Renal cortical epithelial cell (primary cell): Measurements from ENCODE around the gene CHKA. TPM values are rescaled to one million over a fixed set of nuclear protein-coding genes. Genes with fewer than 3 reads are reported as not detected.
A peak's percentile ranks its signal among the peaks of the same experiment; 100 is the strongest.

Source experiments
- DNase-seq: peaks from one replicate; pipeline ENCODE4 v3.0.0-alpha.2; 2011; ENCODE audit warnings: low read depth
- total RNA-seq: library from RNA; depleted of rRNA; stranded (reverse); fragments of >200 nt; gene quantifications from 2 replicates; pipeline ENCODE4 v1.2.3, GENCODE V29; 2014

CHKA gene
- total RNA-seq, 1 donor from 2014 or later, result 23.6 TPM

DNA sequence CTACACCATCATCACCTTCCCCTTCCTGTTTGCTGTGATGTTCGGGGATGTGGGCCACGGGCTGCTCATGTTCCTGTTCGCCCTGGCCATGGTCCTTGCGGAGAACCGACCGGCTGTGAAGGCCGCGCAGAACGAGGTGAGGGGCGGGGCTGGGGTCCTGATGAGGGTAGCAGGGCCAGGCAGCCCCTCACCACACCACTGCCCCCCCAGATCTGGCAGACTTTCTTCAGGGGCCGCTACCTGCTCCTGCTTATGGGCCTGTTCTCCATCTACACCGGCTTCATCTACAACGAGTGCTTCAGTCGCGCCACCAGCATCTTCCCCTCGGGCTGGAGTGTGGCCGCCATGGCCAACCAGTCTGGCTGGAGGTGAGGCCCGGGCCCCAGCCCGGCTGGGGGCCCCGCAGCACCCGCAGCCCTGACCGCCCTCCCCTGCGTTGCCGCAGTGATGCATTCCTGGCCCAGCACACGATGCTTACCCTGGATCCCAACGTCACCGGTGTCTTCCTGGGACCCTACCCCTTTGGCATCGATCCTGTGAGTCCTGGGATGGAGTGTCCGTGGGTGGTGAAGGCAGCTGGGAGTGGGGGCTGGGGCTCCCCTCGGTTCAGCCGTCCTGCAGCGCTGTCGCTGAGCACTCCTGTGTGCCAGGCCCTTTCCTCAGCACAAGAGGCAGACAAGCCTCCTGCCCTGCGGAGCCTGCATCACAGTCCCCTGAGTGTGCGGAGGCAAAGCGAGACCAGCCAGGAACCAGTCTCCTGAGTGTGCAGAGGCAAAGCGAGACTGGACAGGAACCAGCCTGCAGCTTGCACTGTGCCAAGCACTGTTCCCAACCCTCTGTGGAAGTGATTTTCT, 73.5 kb downstream of the CHKA start:
- no peak for DNase-seq

DNA sequence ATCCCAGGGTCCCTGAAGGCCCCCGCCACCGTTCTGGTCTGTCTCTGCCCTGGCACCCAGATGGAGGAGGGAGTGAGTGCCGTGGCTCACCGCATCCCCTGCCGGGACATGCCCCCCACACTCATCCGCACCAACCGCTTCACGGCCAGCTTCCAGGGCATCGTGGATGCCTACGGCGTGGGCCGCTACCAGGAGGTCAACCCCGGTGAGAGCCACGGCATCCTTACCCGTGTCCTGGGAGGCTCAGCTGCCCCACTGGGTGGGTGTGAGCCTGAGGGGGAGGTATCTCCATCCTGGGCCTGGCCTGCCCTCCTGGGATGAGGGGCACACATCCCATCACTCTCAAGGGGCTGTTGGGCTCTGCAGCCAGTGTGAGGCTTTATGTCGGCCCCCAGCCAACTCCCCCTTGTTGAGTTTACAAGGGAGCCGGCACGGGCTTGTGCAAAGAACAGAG, 76.3 kb downstream of the CHKA start:
- no peak for DNase-seq

DNA sequence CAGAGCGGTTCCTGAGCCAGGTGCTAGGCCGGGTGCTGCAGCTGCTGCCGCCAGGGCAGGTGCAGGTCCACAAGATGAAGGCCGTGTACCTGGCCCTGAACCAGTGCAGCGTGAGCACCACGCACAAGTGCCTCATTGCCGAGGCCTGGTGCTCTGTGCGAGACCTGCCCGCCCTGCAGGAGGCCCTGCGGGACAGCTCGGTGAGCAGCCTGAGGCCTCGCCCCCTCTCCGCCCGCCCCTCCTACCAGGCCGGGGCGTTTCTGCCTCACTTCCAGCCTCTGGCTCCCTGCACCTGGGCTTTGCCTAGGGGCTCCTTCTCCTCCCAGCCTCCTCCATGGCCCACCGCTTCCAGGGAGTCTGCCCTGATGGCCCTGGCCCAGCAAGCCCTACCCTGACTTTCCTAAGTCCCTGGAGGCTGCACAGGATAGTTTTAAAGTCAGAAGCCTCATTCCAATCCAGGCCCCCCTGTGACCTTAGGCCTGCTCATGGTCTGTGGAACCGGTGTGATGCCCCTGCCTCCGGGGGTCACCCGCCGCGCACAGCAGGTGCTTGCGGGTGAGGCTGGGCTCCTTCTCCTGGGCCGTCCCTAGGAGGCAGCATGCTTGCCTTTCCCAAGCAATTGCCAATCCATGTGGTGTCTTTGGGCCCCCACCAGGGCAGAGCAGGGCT, 76.9 kb downstream of the CHKA start:
- DNase-seq, result no peak

DNA sequence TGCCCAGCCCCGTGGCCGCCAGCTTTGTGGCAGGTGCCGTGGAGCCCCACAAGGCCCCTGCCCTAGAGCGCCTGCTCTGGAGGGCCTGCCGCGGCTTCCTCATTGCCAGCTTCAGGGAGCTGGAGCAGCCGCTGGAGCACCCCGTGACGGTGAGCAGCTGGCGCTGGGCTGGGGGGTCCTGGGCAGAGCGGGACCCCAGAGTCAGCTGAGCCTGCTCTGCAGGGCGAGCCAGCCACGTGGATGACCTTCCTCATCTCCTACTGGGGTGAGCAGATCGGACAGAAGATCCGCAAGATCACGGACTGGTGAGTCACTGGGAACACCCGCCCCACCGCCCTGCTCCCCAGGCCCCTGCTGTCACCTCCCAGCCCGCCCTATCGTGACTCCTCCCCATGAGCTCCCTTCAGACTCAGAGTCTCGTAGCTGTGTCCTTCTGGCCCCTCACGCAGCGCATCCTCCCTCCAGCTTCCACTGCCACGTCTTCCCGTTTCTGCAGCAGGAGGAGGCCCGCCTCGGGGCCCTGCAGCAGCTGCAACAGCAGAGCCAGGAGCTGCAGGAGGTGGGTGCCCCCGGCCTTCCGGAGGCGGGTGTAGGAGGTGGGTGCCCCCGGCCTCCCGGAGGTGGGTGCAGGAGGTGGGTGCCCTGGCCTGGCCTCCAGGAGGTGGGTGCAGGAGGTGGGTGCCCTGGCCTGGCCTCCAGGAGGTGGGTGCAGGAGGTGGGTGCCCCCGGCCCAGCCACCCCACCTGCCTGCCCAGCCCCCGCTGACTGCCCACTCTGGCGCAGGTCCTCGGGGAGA, 77.6 kb downstream of the CHKA start:
- no peak for DNase-seq

DNA sequence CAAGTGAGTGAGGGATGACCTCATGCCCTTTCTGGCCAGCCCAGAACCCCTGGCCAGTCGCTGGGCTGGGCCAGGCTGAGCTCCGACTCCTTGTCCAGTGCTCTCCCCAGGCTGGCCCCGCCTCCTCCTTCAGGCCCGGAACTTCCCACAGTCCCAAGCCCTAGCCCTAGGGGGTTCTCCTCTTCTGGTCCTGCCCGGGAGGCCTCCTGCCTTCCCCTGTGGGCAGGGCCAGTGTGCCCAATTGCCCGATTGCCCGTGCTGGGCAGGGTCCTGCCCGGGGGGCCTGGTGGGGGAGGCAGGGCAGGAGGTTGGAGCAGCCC, 78.2 kb downstream of the CHKA start:
- no peak for DNase-seq

DNA sequence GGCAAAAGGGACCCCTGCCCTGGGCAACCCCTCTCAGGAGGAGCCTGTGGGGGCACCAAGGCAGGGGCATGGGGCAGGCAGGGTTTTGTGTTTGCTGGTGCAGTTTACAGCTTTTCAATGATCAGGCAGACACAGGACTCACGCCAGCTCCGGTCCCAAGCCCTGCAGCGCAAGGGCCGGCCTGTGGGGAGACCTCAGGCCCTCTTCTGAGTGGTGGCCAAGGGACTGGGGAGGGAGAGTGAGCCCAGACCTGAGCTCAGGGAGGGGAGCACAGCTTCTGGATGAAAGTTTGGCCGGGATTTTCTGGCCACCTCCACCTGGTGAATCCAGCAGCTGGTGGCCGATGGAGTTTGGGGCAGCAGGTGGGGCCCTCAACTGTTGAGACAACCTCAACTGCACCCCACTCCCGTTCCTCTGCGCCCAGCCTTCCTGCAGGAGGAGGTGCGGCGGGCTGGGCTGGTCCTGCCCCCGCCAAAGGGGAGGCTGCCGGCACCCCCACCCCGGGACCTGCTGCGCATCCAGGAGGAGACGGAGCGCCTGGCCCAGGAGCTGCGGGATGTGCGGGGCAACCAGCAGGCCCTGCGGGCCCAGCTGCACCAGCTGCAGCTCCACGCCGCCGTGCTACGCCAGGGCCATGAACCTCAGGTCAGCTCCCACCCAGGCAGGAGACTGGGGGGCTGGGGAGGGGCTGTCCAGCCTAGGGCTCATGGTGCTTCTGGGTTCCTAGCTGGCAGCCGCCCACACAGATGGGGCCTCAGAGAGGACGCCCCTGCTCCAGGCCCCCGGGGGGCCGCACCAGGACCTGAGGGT, 78.8 kb downstream of the CHKA start:
- DNase-seq, result no peak

DNA sequence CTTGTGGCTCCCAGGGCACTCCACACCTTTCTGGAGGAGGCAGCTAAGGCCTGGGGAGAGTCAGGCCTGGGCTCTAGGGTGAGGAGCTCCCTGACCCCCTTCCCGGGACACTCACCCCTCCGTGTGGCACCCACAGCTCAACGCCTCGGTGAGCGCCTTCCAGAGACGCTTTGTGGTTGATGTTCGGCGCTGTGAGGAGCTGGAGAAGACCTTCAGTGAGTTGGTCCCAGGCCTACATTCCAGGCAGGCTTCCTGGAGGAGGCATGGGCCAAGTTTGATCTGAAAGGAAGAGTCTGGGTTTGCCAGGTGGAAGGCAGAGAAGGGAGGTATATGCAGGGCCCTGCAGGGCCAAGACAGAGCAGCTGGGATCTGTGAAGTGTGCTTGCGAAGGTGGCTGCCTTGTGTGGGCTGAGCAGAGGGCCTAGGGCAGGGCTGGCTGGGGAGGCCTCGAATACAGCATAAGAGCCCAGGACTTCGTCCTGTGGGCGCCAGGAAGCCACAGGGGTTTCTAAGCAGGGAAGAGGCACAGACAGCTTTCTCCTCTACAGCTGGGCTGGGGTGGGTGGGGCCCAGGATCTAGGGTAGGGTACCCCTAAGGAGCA, 79.5 kb downstream of the CHKA start:
- no peak for DNase-seq

DNA sequence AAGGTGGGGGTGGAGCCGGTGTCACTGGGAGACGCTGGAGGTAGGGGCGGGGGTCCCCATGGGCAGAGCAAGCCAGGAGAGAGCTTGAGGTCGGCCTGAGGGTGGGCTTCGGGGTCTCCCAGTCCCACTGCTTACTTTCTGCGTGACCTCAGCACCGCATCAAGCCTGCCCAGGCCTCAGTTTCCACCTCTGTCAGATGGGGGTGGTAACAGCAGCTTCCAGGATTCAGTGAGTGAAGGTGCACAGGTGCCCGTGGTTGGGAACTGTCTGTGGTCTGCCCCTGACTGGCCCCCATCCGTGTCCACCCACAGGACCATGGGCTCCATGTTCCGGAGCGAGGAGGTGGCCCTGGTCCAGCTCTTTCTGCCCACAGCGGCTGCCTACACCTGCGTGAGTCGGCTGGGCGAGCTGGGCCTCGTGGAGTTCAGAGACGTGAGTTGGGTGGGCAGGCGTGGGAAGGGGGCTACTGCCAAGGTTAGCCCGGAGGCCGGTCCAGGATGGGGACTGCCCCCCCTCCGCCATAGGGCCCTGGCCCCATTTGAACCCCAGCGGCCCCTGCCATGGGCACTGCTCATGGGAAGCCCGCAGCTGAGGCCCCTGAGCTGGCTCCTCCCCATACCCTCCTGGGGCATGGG, 80.1 kb downstream of the CHKA start:
- DNase-seq, result no peak

DNA sequence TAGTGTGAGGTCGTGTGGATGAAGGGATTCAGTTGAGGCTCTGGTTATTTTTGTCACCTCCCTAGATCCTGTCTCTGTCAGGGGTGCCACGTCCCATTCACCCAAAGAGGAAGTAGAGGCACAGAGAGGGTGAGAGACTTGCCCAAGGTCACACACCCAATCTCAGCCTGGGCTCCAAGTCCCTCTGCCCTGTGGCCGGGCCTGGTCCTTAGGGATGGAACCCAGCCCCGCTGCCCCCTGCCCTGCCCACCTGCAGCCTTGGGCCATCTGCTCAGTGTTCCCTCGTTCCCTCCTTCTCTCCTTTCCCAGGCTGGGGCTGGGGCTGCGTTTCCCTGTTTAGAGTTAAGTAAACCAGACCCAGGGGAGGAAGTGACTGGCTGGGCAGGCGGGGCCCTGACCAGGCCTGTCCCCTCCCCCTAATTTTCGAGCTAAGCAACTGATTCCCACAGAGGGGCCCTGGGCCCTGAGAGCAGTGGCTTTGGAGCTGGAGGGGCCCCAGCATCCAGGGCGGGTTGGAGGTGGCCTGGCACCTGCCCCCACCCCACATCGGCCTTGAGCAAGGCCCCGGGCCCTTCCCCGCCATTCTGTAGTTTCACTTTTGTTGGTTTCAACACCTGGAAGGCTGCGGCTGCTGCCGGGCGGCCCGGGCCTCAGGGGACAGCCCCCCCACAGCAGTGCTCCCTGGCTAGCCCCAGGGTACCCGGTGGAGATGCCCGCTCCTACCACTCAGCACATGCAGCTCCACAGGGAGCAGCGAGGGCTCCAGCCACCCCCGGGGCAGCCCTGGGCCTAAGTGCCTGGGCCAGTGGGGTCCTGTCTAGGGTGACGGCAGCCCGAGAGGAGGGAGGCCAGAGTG, 80.9 kb downstream of the CHKA start:
- DNase-seq, result no peak

DNA sequence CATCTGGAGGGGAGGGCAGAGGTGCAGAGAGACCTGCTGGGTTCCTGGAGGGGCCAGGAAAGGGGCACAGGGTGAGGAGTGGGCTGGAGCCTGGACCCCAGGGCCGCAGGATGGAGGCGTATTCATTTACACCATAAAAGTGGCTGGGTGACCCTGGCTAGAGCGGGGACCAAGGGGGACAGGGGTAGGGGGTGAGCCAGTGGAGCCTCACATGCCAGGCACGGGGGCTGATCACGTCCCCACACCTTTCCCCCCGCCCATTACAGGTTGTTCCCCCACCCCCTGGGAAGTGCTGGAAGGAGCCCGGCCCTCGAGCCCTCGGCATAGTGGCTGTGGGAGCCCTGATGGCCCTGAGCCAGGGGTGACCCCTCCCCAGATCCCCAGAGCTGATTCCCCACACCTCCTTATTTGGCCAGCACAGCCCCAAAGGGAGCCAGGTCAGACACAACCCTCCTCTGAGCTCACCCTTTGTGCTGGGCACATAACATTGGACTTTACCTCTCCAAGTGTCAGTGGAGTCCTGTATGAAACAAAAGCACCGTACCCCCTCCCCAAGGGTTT, 81.6 kb downstream of the CHKA start:
- no peak for DNase-seq

DNA sequence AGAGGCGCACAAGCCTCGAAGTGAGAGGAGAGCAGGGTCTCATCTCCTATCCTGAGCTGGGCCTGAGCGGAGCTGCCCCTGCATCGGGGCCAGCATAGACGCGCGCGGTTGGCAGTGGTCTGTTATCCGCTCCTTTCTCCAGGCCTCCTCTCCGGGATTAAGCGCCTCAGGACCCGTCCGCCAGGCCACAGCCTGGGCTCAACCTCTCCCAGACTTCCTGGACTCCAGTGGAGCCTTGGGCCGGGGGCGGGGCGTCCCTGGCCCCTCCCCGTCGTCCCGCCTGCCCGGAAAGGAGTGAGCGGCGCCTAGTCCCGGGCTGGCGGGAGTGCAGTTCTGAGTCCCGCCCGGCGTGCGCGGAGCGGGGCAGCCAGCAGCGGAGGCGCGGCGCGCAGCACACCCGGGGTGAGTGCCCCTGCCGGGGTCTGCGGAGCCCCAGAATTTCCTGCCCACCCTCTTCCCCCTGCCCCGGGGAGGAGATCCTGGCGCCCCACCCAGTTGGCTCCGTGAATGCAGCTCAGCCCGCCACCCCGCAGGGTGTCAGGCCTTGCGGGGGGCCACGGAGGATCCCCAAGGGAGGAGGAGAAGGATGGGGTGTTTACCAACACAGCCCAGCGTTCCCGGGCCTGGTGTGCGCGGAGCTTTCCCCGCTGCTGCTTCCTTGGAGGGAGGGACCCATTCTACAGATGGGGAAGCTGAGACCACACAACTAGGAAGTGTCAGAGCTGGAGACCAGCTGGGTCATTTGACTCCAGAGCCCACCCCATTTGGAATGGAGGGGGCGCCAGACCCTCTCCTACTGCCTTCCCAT, 82.3 kb downstream of the CHKA start, which contains the start of gene TCIRG1:
TSS of gene TCIRG1 (plus strand) at position 308 of the 808 bp plus-strand sequence. CDS start 2,247 bp downstream, outside the sequence.
- peak; percentile 60 for DNase-seq

DNA sequence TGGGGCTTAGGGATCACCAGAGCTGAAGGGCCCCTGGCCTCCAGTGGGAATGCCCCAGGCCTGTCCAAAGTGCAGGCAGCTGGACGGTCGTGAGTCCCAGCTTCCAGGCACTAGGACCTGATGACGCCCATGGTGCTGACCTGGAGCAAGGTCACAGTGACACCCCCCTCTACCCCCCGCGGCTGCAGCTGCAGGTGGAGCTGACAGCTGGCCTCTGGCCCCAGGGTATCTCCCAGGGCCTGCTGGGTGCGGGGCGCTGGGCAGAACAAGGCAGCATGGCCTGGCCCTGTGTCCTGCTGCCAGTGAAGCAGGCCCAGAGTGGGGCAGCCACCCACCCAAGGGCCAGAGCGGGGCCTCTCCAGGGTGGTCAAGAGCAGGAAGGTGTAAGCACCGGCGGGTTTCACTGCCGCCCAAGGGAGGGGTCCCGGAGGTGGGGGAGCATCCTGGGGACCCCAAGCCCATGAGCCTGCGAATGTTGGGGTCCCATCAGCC, 82.9 kb downstream of the CHKA start:
- no peak for DNase-seq

DNA sequence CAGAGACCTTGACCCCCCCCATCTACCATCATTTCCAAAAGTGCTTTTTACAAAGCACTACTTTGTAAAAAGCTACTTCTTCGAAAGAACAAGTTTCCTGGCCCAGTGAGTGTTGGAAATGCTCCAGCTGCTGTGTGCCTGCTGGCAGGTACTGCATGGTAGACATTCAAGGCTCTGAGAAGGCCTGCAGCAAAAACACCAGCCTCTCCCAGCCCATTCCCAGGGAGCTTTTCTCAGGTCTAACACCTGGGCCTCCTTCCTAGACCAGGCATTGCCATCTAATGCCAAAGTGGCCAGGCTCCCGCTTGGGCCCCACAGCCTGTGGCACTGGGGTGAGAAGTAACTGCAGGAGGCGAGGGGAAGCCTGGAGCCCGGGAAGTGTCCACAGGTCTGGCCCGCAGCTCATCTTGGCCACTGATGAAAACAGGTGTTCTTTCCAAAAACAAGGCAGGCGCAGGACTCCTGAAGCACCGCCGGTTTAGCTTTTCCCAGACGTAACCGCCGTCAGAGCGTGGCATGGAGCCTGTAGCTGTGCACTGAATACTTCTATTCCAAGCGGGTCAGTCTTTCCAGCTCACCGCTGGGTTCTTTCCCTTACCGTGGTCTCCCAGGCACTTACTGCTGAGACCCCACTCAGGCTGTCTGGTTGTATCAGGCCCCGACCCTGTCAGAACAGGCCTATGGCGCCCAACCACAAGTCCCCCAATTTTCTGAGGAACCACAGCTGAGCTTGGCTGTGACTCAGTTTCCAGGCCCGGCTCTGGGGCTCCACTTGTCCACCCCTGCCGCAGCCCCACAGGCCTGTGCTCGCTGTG, 83.6 kb downstream of the CHKA start:
- DNase-seq, result no peak

DNA sequence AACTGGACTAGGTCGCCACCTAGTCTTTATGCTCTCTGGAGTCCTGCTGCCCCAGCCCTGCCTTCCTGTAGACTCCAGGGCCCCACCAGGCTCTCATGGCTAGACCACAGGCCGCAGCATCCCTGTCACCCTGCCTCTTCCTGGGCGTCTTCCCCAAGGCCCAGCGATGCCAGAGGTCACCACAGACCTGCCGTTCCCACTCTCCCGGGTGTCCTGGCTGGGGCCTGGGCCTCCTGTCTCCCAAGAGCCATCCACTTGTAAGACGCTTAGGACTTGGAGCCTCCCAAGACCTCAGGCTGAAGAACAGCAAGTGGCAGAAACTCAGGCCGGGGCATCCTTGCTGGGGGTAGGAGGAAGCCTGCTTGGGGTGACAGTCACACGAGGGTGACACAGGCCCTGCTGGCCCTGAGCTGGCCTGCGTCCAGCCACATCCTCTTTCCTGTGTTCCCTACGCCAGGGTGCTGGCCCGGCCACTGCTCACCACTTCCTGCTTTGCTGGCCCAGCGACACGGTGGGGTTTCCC, 84.4 kb downstream of the CHKA start:
- no peak for DNase-seq

DNA sequence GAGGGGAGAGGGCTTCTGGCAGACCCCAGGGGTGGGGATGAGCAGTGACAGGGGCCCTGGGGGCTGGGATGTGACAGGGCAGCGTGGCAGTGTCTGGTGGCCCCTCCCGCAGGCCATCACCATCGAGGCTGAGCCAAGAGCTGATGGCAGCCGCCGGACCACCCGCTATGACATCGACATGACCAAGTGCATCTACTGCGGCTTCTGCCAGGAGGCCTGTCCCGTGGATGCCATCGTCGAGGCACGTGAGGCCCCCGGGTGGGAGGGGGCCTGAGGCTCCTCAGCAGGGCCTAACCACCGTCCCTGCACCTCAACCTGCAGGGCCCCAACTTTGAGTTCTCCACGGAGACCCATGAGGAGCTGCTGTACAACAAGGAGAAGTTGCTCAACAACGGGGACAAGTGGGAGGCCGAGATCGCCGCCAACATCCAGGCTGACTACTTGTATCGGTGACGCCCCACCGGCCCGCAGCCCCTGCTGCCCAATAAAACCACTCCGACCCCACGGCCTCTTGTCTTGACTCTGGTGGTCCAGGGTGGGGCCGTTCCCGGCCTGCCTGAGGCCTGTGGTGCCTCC, 85.0 kb downstream of the CHKA start:
- DNase-seq, result no peak

DNA sequence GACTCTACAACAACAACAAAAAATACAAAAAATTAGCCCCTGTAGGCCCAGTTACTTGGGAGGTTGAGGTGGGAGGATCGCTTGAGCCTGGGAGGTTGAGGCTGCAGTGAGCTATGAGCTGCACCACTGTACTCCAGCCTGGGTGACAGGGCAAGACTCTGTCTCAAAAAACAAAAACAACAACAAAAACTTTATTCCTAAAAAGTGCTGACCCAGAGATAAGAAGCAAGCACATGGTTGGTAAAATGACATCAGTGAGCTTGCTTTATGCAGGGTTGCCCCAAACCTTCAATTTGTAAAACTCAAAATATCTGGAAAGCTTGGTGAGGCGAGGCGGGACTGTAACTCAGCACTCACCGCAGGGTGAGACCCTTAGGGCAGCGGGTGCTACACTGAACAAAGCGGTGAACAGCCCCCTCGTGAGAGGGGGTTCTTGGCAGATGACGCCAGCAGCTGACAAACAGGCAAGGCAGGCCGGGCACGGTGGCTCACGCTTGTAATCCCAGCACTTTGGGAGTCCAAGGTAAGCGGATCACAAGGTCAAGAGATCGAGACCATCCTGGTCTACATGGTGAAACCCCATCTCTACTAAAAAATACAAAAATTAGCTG, 85.8 kb downstream of the CHKA start:
- no peak for DNase-seq

DNA sequence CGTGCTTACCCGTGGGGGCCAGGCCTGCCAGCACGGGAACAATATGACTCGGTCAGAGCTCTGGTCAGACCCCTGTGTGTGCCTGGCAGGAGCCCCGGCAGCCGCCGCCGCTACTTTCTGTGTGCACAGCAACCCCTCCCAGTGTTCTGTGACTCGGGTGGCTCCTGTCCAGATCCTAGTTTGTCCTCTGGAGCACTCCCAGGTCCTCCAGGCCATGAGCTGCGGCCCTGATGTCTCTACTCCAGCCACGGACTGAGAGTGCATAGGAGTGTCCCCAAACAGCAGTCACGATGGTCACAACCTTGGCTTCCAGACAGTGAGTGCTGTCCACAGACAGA, 87.5 kb downstream of the CHKA start:
- DNase-seq, result no peak
